HEK293 (cell line): ENCODE measurements around the gene MYRFL.

Source experiments
- CTCF ChIA-PET: fragments of 350-600 bp; formaldehyde crosslinking; extraction: SDS; loops from one replicate; lab custom pipeline; 2021; ENCODE audit warnings: antibody characterized with exemption; lab: Yijun Ruan, JAX
- POLR2A ChIA-PET: fragments of 300-600 bp; formaldehyde crosslinking; extraction: SDS; loops from one replicate; lab custom pipeline; 2020; ENCODE audit warnings: antibody characterized with exemption, inconsistent platforms; lab: Yijun Ruan, JAX
- H3K27ac ChIP-seq: fragments of 200-500 bp; sonication (Bioruptor generic); 2 replicates; pipeline ENCODE4 v1.5.1; 2014; ENCODE audit warnings: low read depth, low read length, control low read depth, inconsistent platforms; ENCODE audit errors: extremely low read depth
- H3K36me3 ChIP-seq, 2 experiments: fragments of 200-500 bp in 1 of 2; sonication (Bioruptor generic) in 1 of 2; 1 replicate in 1 of 2; 2 replicates in 1 of 2; pipeline ENCODE4 v1.5.1; 2014 to 2017; ENCODE audit warnings: inconsistent platforms in 2 of 2, low read length in 2 of 2; ENCODE audit not compliant: control insufficient read depth in 2 of 2, insufficient read depth in 1 of 2
- H3K4me1 ChIP-seq: fragments of 200-500 bp; sonication (Bioruptor generic); 2 replicates; pipeline ENCODE4 v1.5.1; 2014; ENCODE audit warnings: mild to moderate bottlenecking, low read length, inconsistent platforms; ENCODE audit not compliant: control insufficient read depth, insufficient read depth
- H3K4me3 ChIP-seq: 2 replicates; pipeline ENCODE4 v1.5.1; 2011; ENCODE audit warnings: low read depth, mild to moderate bottlenecking, control low read depth, low read length, moderate library complexity
- H3K9me3 ChIP-seq: fragments of 200-500 bp; sonication (Bioruptor generic); 2 replicates; pipeline ENCODE4 v1.5.1; 2014; ENCODE audit warnings: low read depth, low read length, inconsistent platforms; ENCODE audit not compliant: control insufficient read depth, insufficient read depth
- EGR2 ChIP-seq: fragments of 450-650 bp; formaldehyde crosslinking; IDR thresholded peaks from 2 replicates; pipeline ENCODE4 v1.5.1; 2016; ENCODE audit warnings: low read depth, missing biosample characterization, missing genetic modification characterization
- HOXC10 ChIP-seq: sonication (generic); formaldehyde crosslinking; IDR thresholded peaks from 2 replicates; pipeline ENCODE4 v1.8.1; 2023; ENCODE audit warnings: mild to moderate bottlenecking, missing genetic modification reagents
- MZF1 ChIP-seq: fragments of 450-650 bp; formaldehyde crosslinking; IDR thresholded peaks from 2 replicates; pipeline ENCODE4 v1.5.1; 2017; ENCODE audit warnings: missing biosample characterization, missing genetic modification characterization, borderline replicate concordance
- SETDB1 ChIP-seq: IDR thresholded peaks from one replicate; pipeline ENCODE4 v1.6.1; 2017; ENCODE audit warnings: mild to moderate bottlenecking, low read length, moderate library complexity, mixed read lengths; ENCODE audit not compliant: insufficient read length
- TCF7L2 ChIP-seq: IDR thresholded peaks from 2 replicates; pipeline ENCODE4 v1.6.1; 2011; ENCODE audit warnings: low read depth, mild to moderate bottlenecking, inconsistent platforms, low read length, moderate library complexity, borderline replicate concordance
- YY1 ChIP-seq: fragments of 450-650 bp; formaldehyde crosslinking; IDR thresholded peaks from 2 replicates; pipeline ENCODE4 v1.5.1; 2018; ENCODE audit warnings: missing biosample characterization, missing genetic modification characterization
- ZNF132 ChIP-seq: fragments of 450-650 bp; formaldehyde crosslinking; IDR thresholded peaks from 2 replicates; pipeline ENCODE4 v1.5.1; 2017; ENCODE audit warnings: missing biosample characterization, missing genetic modification characterization, borderline replicate concordance
- ZNF169 ChIP-seq: fragments of 450-650 bp; formaldehyde crosslinking; IDR thresholded peaks from 2 replicates; pipeline ENCODE4 v1.5.1; 2016; ENCODE audit warnings: missing biosample characterization, missing genetic modification characterization
- ZNF266 ChIP-seq: fragments of 450-650 bp; formaldehyde crosslinking; IDR thresholded peaks from 2 replicates; pipeline ENCODE4 v1.5.1; 2016; ENCODE audit warnings: missing biosample characterization, missing genetic modification characterization, low read depth
- ZNF311 ChIP-seq: fragments of 450-650 bp; formaldehyde crosslinking; IDR thresholded peaks from 2 replicates; pipeline ENCODE4 v1.5.1; 2017; ENCODE audit warnings: missing biosample characterization, missing genetic modification characterization, borderline replicate concordance
- ZNF341 ChIP-seq: fragments of 450-650 bp; formaldehyde crosslinking; IDR thresholded peaks from 2 replicates; pipeline ENCODE4; 2016; ENCODE audit warnings: low read depth, missing biosample characterization, missing genetic modification characterization
- ZNF37A ChIP-seq: fragments of 450-650 bp; IDR thresholded peaks from 2 replicates; pipeline ENCODE4 v1.5.1; 2018; ENCODE audit warnings: missing biosample characterization, missing genetic modification characterization
- ZNF423 ChIP-seq: fragments of 450-650 bp; formaldehyde crosslinking; IDR thresholded peaks from 2 replicates; pipeline ENCODE4 v1.5.1; 2016; ENCODE audit warnings: missing biosample characterization, missing genetic modification characterization
- ZNF426 ChIP-seq: fragments of 450-650 bp; formaldehyde crosslinking; IDR thresholded peaks from 2 replicates; pipeline ENCODE4 v1.5.1; 2017; ENCODE audit warnings: missing biosample characterization, missing genetic modification characterization, mild to moderate bottlenecking, inconsistent platforms, moderate library complexity
- ZNF510 ChIP-seq: fragments of 450-650 bp; formaldehyde crosslinking; IDR thresholded peaks from 2 replicates; pipeline ENCODE4 v1.5.1; 2018; ENCODE audit warnings: mild to moderate bottlenecking, missing genetic modification characterization, missing biosample characterization; ENCODE audit not compliant: insufficient replicate concordance
- ZNF558 ChIP-seq: fragments of 450-650 bp; formaldehyde crosslinking; IDR thresholded peaks from 2 replicates; pipeline ENCODE4 v1.5.1; 2016; ENCODE audit warnings: missing biosample characterization, missing genetic modification characterization
- ZNF571 ChIP-seq: fragments of 450-650 bp; formaldehyde crosslinking; IDR thresholded peaks from 2 replicates; pipeline ENCODE4 v1.5.0; 2017; ENCODE audit warnings: missing biosample characterization, missing genetic modification characterization
- ZNF585B ChIP-seq: fragments of 450-650 bp; formaldehyde crosslinking; IDR thresholded peaks from 2 replicates; pipeline ENCODE4 v1.5.1; 2016; ENCODE audit warnings: missing biosample characterization, missing genetic modification characterization
- ZNF776 ChIP-seq: fragments of 450-650 bp; formaldehyde crosslinking; IDR thresholded peaks from 2 replicates; pipeline ENCODE4 v1.5.0; 2017; ENCODE audit warnings: missing biosample characterization, missing genetic modification characterization, borderline replicate concordance
- ZXDB ChIP-seq: fragments of 450-650 bp; formaldehyde crosslinking; IDR thresholded peaks from 2 replicates; pipeline ENCODE4 v1.5.1; 2016; ENCODE audit warnings: missing biosample characterization, missing genetic modification characterization
- TF ChIP-seq, protein P1 (sequence below): fragments of 450-650 bp; formaldehyde crosslinking; IDR thresholded peaks from 2 replicates; pipeline ENCODE4 v1.5.1; 2017; ENCODE audit warnings: missing biosample characterization, missing genetic modification characterization
- TF ChIP-seq, protein P2 (sequence below): fragments of 450-650 bp; formaldehyde crosslinking; IDR thresholded peaks from 2 replicates; pipeline ENCODE4 v1.5.1; 2017; ENCODE audit warnings: missing biosample characterization, missing genetic modification characterization
- TF ChIP-seq, protein P3 (sequence below): fragments of 450-650 bp; formaldehyde crosslinking; IDR thresholded peaks from 2 replicates; pipeline ENCODE4 v1.5.0; 2017; ENCODE audit warnings: missing biosample characterization, missing genetic modification characterization, borderline replicate concordance

The MYRFL gene

DNA sequence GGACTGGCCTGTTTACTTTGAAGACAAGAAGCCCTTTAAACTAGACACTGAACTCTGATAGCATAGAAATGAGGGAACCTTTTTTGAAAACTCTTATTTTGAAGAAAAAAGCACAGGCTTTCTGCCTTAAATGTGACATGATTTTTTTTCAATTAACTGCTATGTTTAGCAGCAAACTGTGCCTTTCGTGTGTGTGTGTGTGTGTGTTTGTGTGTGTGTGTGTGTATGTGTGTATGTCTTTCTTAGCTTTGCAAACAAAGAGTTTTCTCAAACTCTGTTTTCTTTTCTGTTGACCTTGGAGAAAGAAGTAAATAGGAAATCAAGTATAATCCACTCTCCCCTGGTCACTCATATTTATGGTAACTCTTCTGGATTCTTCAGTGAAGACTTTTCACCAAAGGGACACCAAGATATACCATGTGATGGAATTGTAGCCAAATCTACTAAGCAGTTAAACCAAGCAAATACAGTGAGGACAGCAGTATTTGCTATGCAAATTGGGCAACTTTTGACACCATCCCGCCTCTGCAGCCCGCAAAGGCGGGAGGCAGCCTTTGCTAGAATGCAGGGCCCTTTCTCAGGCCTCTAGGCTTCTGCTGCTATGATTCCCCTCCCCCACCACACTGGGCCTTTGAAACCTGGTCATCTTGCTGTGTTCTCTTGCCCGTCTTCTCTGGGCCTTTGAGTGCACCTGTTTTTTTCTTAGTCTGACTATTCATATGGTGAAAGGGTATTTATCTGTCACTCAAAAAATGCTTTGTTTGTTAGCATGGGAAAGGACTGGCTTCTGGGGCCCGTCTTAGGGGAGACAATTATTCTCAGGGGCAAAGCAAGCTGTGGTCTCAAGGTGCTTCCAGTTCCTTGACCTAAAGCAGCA is 107.9 kb downstream of the MYRFL start:
- Histone ChIP-seq H3K27ac (no peak overlapping the region), H3K9me3 (no peaks in the 10 kb centered on the region), H3K4me1 (no peaks in the 10 kb centered on the region), H3K4me3 (no peak overlapping the region), H3K36me3 (no peaks in the 10 kb centered on the region)
- ChIA-PET CTCF (no interaction called here), POLR2A (no interaction called here)
- TF ChIP-seq ZNF558 (no peak), SETDB1 (peak; percentile 23)
- TF ChIP-seq, protein P1, sequence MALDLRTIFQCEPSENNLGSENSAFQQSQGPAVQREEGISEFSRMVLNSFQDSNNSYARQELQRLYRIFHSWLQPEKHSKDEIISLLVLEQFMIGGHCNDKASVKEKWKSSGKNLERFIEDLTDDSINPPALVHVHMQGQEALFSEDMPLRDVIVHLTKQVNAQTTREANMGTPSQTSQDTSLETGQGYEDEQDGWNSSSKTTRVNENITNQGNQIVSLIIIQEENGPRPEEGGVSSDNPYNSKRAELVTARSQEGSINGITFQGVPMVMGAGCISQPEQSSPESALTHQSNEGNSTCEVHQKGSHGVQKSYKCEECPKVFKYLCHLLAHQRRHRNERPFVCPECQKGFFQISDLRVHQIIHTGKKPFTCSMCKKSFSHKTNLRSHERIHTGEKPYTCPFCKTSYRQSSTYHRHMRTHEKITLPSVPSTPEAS (tag by site-specific recombination): 0 out of 2 replicates have a peak, but pooled peaks have one; percentile 11
- TF ChIP-seq, protein P2, sequence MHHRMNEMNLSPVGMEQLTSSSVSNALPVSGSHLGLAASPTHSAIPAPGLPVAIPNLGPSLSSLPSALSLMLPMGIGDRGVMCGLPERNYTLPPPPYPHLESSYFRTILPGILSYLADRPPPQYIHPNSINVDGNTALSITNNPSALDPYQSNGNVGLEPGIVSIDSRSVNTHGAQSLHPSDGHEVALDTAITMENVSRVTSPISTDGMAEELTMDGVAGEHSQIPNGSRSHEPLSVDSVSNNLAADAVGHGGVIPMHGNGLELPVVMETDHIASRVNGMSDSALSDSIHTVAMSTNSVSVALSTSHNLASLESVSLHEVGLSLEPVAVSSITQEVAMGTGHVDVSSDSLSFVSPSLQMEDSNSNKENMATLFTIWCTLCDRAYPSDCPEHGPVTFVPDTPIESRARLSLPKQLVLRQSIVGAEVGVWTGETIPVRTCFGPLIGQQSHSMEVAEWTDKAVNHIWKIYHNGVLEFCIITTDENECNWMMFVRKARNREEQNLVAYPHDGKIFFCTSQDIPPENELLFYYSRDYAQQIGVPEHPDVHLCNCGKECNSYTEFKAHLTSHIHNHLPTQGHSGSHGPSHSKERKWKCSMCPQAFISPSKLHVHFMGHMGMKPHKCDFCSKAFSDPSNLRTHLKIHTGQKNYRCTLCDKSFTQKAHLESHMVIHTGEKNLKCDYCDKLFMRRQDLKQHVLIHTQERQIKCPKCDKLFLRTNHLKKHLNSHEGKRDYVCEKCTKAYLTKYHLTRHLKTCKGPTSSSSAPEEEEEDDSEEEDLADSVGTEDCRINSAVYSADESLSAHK (tag by site-specific recombination): no peak

DNA sequence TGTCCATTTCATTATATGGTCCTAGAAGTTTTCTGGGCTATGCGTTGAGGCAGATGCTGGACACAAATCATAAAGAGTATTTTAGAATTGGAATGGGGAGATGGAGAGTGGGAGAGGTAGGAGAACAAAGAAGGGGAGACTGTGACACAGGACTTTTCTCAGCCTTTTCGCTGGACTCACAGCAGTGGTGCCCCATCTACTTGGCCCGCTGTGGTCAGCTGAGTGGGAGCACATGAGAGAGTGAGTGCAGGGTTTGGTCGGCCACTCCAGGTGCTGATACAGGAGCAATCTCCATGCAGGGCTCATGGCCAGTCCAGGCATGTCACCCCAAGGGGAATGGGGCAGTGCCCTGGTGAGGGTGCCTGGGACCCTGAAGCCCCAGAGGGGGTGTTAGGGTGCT is 109.0 kb downstream of the MYRFL start:
- Histone ChIP-seq H3K9me3 (no peaks in the 10 kb centered on the region), H3K4me1 (no peaks in the 10 kb centered on the region)

DNA sequence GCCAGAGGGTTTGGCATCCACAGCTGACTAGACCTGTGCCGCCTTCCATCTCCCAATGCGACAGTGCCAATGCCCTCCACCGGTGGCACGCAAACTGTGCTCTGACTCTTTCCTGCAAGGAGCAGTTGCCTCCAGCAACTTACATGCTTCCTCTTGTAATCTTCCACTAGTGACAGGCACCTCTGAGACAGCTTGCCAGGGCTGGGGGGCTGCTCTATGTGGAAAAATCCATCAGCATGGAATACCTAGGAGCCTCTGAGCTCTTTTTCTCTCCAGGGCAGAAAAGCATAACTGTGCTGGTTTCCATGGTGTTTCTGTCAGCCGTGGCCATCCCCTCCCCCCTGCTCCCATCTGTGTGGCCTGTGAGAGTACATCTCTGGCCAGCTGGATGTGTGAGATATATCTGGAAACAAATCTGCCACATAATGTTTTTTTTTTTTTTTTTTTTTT is 110.6 kb downstream of the MYRFL start:
- ChIA-PET POLR2A (no interaction called here), CTCF (interaction anchor here (0.6 to 0.8 kb wide), 4 partner anchors 30 to 795 kb away, joined by 3 to 4 read pairs (median 4); no protein-coding TSS in a partner anchor)
- Histone ChIP-seq H3K27ac (no peak overlapping the region), H3K9me3 (no peaks in the 10 kb centered on the region), H3K4me3 (no peak overlapping the region), H3K36me3 (no peaks in the 10 kb centered on the region), H3K4me1 (no peaks in the 10 kb centered on the region)
- no peak for TF ChIP-seq ZNF585B
- no peak for TF ChIP-seq ZNF571
- TF ChIP-seq ZXDB (tag by site-specific recombination): no peak
- no peak for TF ChIP-seq HOXC10 (CRISPR knock-in tag)
- TF ChIP-seq ZNF37A: no peak
- TF ChIP-seq ZNF311 (tag by site-specific recombination): no peak
- no peak for TF ChIP-seq TCF7L2
- TF ChIP-seq, protein P3, sequence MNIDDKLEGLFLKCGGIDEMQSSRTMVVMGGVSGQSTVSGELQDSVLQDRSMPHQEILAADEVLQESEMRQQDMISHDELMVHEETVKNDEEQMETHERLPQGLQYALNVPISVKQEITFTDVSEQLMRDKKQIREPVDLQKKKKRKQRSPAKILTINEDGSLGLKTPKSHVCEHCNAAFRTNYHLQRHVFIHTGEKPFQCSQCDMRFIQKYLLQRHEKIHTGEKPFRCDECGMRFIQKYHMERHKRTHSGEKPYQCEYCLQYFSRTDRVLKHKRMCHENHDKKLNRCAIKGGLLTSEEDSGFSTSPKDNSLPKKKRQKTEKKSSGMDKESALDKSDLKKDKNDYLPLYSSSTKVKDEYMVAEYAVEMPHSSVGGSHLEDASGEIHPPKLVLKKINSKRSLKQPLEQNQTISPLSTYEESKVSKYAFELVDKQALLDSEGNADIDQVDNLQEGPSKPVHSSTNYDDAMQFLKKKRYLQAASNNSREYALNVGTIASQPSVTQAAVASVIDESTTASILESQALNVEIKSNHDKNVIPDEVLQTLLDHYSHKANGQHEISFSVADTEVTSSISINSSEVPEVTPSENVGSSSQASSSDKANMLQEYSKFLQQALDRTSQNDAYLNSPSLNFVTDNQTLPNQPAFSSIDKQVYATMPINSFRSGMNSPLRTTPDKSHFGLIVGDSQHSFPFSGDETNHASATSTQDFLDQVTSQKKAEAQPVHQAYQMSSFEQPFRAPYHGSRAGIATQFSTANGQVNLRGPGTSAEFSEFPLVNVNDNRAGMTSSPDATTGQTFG (tag by site-specific recombination): no peak
- no peak for TF ChIP-seq ZNF132 (tag by site-specific recombination)
- TF ChIP-seq ZNF423 (tag by site-specific recombination): no peak
- TF ChIP-seq YY1 (tag by site-specific recombination): no peak
- no peak for TF ChIP-seq ZNF266 (tag by site-specific recombination)
- TF ChIP-seq EGR2 (tag by site-specific recombination): no peak
- no peak for TF ChIP-seq ZNF169
- no peak for TF ChIP-seq MZF1 (tag by site-specific recombination)
- no peak for TF ChIP-seq ZNF426 (tag by site-specific recombination)

More for the DNA sequence above, 109.0 kb downstream of the MYRFL start:
- CTCF ChIA-PET: no interaction called here
- Histone ChIP-seq H3K27ac (no peak overlapping the region), H3K4me3 (no peak overlapping the region), H3K36me3 (no peaks in the 10 kb centered on the region)
- POLR2A ChIA-PET: no interaction called here
- no peak for TF ChIP-seq ZNF341 (tag by site-specific recombination)
- no peak for TF ChIP-seq ZNF510 (tag by site-specific recombination)
- TF ChIP-seq ZNF37A: no peak
- no peak for TF ChIP-seq ZNF776 (tag by site-specific recombination)
